ENCODE results near the gene ITGA2B.
"Not testable (repeated sequence)": the region's sequence is repeated elsewhere in the genome, so short reads cannot be mapped to it uniquely, and the experiment has no call there.

ITGA2B gene

GRCh38 chr17:44390250-44390870 lies 911 bp upstream of the ITGA2B start:
- DNase-seq, result no peak

- no peak for DNase-seq
Observed at GRCh38 chr17:44389723-44390202, 314 bp upstream of the ITGA2B start.

GRCh38 chr17:44387804-44388203 lies 1.6 kb downstream of the ITGA2B start:
- DNase-seq, result no peak

GRCh38 chr17:44386182-44386525 lies 3.3 kb downstream of the ITGA2B start:
- no peak for DNase-seq

GRCh38 chr17:44385287-44386181 lies 3.9 kb downstream of the ITGA2B start:
- DNase-seq, result peak; percentile 49

GRCh38 chr17:44384823-44385286 lies 4.6 kb downstream of the ITGA2B start:
- no peak for DNase-seq

- DNase-seq, result no peak
Observed at GRCh38 chr17:44384281-44384822, 5.1 kb downstream of the ITGA2B start.

GRCh38 chr17:44383861-44384260 lies 5.6 kb downstream of the ITGA2B start:
- no peak for DNase-seq

- no peak for DNase-seq
Observed at GRCh38 chr17:44383363-44383762, 6.1 kb downstream of the ITGA2B start.

GRCh38 chr17:44382917-44383316 lies 6.5 kb downstream of the ITGA2B start:
- DNase-seq, result no peak

GRCh38 chr17:44381810-44382305 lies 7.6 kb downstream of the ITGA2B start:
- no peak for DNase-seq

GRCh38 chr17:44380767-44381166 lies 8.7 kb downstream of the ITGA2B start:
- no peak for DNase-seq

- no peak for DNase-seq
Observed at GRCh38 chr17:44379887-44380286, 9.6 kb downstream of the ITGA2B start.

- no peak for DNase-seq
Observed at GRCh38 chr17:44378171-44378705, 11.2 kb downstream of the ITGA2B start.

- DNase-seq, result no peak
Observed at GRCh38 chr17:44376779-44377178, 12.7 kb downstream of the ITGA2B start.

- no peak for DNase-seq
Observed at GRCh38 chr17:44376124-44376523, 13.3 kb downstream of the ITGA2B start.

- DNase-seq, result no peak
Observed at GRCh38 chr17:44375196-44376017, 14.0 kb downstream of the ITGA2B start.

GRCh38 chr17:44374306-44375195 lies 14.9 kb downstream of the ITGA2B start:
- DNase-seq, result peak; percentile 25

GRCh38 chr17:44372036-44372435 lies 17.4 kb downstream of the ITGA2B start:
- no peak for DNase-seq

- not testable (repeated sequence) for DNase-seq
Observed at GRCh38 chr17:44369414-44370023, 19.9 kb downstream of the ITGA2B start.
